Esophagus squamous epithelium (tissue), 4 donors: ENCODE data around the gene ACTMAP.

Experiments used
- POLR2A ChIP-seq, 4 donors: fragments of 450-650 bp; IDR thresholded peaks; one replicate each; pipeline ENCODE4 v1.6.1; 2017; ENCODE audit warnings: antibody characterized with exemption in 4 of 4, mild to moderate bottlenecking in 4 of 4, moderate library complexity in 3 of 4
- TF ChIP-seq, protein P1 (sequence below), 6 experiments: fragments of 450-650 bp in 4 of 6; fragments of 200-600 bp in 2 of 6; sonication (generic) in 2 of 6; IDR thresholded peaks; one replicate each; pipeline ENCODE4 v1.5.1; 2016 to 2019; ENCODE audit warnings: antibody characterized with exemption in 6 of 6, mild to moderate bottlenecking in 4 of 6, moderate library complexity in 4 of 6

DNA sequence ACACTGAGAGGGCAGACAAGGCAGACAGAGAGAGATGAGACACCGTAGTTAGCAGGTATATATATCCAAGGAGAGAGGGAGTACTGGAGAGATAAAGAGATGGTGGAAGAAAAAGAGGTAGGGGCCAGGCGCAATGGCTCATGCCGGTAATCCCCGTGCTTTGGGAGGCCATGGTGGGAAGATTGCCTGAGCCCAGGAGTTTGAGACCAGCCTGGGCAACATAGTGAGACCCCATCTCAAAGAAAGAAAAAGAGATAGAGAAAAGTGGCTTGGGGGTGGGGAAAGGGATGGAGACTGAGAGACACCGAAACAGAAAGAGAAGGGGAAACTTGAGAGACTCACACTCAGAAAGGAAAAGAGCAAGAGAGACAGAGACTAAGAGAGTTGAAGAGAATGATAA, 30.3 kb upstream of the ACTMAP start:
- TF ChIP-seq, protein P1, sequence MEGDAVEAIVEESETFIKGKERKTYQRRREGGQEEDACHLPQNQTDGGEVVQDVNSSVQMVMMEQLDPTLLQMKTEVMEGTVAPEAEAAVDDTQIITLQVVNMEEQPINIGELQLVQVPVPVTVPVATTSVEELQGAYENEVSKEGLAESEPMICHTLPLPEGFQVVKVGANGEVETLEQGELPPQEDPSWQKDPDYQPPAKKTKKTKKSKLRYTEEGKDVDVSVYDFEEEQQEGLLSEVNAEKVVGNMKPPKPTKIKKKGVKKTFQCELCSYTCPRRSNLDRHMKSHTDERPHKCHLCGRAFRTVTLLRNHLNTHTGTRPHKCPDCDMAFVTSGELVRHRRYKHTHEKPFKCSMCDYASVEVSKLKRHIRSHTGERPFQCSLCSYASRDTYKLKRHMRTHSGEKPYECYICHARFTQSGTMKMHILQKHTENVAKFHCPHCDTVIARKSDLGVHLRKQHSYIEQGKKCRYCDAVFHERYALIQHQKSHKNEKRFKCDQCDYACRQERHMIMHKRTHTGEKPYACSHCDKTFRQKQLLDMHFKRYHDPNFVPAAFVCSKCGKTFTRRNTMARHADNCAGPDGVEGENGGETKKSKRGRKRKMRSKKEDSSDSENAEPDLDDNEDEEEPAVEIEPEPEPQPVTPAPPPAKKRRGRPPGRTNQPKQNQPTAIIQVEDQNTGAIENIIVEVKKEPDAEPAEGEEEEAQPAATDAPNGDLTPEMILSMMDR (IDR thresholded peaks at IDR 0.05), result no peak
- no peak for TF ChIP-seq POLR2A (IDR thresholded peaks at IDR 0.05)
